Left lobe of liver (tissue), 2 donors: ENCODE measurements around the gene TESK2. TPM values are rescaled to one million over a fixed set of nuclear protein-coding genes. Genes with fewer than 3 reads are reported as not detected.

Experiments
- ATAC-seq: fragments of 200-7000 bp; cut with Tn5 transposase; one replicate; pipeline ENCODE4 v1.9.1; 2020; ENCODE audit warnings: mild to moderate bottlenecking, moderate library complexity
- DNase-seq: peaks from one replicate; pipeline ENCODE4 v3.0.0-alpha.2; 2020; ENCODE audit warnings: low spot score
- total RNA-seq: library from RNA; stranded (reverse); gene quantifications from one replicate; pipeline ENCODE4 v1.2.1, GENCODE V29; 2021
- donor health status: DM: no; HTN: no; CAD: no; lungs with moderate emphysema.
- donor health status: DM: no; HTN: yes; CAD: no.

TESK2 gene
- total RNA-seq, 1 donor from 2014 or later: 7.0 TPM

DNA sequence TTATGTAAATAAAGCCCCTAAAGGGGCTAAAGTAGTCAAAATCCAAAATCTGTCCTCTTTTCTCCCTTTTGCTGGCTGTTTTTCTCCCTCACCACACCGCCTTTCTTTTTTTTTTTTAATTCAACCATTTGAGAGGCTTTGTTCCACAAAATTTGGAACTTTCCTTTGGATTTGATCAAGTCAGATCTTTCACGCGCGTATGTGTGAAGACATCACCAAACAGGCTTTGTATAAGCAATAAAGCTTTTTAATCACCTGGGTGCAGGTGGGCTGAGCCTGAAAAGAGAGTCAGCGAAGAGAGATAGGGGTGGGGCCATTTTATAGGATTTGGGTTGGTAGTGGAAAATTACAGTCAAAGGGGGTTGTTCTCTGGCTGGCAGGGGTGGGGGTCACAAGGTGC, 169.5 kb downstream of the TESK2 start:
- ATAC-seq: no peak
- no peak for DNase-seq

DNA sequence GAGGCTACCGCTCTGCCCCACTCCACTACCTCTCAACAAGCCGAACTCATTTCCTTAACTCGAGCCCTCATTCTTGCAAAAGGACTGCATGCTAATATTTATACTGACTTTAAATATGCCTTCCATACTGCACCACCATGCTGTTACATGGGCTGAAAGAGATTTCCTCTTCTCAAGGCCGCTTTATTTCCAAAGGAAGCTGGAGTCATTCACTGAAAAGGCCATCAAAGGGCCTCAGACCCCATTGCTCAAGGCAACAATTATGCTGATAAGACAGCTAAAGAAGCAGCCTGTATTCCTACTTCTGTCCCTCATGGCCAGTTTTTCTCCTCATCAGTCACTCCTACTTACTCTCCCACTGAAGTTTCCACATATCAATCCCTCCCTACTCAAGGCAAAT, 171.2 kb downstream of the TESK2 start:
- DNase-seq (no peak), ATAC-seq (no peak)

DNA sequence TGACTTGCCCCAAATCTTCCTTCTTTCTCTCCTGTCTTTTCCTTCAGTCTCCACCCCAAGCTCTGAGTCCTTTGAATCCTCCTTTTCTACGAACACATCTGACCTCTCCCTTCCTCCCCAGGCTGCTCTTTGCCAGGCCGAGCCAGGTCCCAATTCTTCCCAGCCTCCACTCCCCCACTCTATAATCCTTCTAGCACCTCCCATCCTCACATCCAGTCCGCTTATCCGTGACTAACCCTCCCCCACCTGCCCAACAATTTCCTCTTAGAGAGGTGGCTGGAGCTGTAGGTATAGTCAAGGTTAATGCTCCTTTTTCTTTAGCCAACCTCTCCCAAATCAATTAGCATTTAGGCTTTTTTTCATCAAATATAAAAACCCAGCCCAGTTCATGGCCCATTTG, 173.8 kb downstream of the TESK2 start:
- no peak for ATAC-seq
- no peak for DNase-seq

DNA sequence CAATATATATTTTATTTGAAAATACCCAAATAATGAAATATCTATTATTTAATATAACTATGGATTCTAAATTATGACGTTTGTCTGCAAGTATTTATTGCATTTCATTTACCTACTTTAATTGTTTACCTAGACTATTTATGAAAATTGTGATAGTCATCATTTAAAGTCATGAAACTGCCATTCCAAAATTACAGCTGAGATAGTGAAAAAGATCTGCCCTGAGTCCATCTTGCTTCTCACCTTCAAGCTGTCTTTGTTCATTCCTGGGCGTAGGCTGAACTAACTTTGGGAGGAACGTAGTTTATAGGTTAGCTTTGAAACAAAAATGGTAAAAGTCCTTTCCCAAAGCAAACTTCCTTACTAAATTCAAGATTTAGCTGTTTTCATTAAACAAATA, 176.7 kb downstream of the TESK2 start:
- ATAC-seq (no peak), DNase-seq (no peak)

DNA sequence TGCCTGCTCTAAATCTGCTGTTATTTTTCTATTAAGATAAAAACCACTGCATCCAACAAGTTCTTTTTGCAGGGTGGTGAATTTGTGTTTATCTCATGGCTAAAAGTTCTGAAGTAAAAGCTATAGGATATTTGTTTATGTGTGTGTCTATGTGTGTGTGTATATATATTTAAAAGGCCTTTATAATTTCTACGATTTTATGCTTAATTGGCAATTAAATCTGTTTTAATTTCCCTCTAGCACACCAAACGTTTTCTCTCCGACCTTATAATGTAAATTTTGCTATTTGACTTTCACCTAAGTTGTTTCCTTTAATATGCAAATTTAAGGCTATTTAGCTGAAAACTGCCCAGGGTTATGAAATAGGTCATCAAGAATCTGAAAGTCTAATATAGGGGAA, 184.1 kb downstream of the TESK2 start:
- ATAC-seq: no peak
- no peak for DNase-seq

DNA sequence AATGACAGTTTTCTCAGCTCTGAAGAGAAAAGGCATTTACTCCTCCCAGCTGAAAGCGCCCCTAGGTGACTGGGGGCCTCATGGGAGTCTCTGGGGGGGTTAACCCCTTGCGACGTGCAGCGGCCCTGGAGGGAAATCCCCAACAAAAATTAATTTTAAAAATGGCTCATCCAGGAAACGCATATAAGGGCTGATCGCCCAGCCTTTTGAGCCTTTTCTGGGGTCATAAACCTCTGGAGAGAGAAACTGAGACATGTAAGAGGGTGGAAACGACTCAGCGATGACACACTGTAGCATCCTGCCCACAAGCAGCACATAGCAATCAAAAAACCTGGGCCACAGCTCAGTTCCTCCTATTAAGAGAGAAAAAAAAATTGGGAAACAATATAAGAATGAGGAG, 184.6 kb downstream of the TESK2 start:
- ATAC-seq (no peak), DNase-seq (no peak)

DNA sequence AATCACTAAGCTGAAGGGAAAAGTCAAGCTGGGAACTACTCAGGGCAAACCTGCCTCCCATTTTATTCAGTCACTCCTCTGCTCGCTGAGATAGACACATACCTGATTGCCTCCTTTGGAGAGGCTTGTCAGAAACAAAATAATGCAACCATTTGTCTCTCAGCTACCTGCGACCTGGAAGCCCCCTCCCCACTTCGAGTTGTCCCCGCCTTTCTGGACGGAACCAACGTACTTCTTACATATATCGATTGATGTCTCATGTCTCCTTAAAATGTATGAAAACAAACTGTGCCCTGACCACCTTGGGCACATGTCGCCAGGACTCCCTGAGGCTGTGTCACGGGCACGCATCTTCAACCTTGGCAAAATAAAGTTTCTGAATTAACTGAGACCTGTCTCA, 185.7 kb downstream of the TESK2 start:
- ATAC-seq (no peak), DNase-seq (no peak)

DNA sequence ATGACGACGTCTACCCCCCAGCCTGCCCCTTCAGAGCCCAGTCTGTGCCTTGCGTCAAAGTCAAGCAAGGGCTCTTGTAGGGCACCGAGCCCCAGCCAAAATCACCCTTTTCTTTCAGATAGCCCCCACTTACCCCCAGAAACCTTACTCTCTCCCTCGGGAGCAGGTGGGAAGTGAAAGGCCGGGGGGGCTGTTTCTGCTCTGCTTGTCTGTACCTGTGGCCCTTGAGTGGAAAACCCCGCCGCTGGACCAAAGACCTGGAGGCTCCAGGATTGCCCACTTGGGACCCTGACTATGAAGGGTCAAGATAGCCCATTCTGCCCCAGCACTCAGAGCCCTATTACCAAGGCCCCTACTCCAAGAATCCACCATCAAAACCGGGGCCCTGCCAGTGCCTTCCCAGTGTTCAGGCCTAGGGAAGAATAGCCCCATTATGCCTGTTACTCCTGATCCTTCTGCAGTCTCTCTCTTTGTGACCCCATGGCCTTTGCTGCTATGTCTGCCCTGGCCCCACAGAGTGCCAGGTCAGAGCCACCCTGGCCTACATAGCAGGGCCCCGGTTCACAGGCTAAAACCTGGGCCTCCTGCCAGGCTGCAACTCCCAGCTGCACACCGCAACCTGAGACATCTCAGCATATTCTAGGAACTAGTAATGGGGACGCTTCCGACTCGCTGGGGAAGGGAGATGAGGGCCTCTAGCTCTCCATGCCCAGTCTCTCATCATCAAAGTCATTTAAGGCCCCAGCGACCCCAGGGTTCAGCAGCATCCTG, 186.5 kb downstream of the TESK2 start:
- DNase-seq: peak; percentile 79
- ATAC-seq: peak; percentile 62

DNA sequence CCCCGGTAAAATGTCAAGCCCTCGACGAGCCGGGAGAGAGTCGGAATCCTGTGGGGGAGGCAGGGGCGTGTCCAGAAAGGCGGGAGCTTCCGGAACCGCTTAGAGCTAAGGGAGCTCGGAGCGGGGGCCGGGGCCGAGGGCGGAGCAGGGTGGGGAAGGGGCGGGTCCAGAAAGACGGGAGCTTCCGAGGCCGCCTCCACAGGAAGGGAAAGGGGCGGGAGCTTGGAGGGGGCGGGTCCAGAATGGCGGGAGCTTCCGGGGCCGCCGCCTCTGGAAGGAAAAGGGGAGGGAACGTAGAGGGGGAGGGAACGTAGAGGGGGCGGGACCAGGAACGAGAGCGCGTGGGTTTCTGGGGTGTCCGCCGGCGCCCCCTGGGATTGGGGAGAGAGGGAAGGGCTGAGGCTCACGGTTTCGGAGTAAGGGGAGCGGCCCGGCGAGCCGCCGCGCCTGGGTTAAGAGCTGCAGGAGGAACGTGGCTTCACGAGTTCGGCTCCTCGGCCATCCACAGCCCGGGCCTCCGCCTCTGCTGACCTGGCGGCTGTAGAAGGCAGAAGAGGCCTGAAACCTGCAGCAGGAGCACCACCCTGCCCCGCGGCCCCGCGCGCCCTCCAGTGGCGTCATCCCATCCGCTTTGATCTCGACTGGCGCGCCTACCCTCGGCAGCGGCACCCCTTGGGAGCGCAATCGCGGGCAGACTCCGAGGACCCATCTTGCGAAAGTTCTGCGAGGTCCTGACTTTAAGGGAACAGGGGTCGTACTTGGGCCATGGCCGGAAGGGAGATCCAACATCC, 187.2 kb downstream of the TESK2 start:
- ATAC-seq (peak; percentile 92), DNase-seq (peak; percentile 98)

DNA sequence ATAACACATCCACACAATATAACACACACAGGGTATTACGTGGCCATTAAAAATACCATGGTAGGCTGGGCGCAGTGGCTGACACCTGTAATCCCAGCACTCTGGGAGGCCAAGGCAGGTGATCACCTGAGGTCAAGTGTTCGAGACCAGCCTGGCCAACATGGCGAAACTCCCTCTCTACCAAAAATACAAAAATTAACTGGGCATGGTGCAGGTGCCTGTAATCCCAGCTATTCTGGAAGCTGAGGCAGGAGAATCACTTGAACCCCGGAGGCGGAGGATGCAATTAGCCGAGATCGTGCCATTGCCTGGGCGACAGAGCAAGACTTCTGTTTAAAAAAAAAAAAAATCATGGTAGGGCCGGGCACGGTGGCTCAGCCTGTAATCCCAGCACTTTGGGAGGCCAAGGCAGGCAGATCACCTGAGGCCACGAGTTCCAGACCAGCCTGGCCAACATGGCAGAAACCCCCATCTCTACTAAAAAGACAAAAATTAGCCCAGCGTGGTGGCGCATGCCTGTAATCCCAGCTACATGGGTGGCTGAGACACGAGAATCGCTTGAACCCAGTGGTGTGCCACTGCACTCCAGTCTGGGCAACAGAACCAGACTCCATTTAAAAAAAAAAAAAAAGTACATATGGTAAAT, 188.3 kb downstream of the TESK2 start:
- DNase-seq (no peak), ATAC-seq (no peak)

DNA sequence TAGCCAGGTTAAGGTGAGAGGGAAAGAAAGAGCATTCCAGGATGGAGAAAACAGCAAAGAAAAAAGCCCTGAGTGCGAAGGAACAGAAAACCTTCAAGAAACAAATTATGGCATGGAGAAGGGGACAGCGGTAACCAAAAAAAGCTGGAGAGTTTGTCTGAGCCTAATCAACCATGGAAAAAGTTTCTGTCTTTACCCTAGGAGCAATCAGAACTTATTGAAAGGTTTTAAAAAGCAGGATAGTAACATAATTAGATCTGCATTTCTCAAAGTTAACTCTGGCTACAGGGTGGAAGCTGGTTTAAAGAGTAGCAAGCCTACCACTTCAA, 190.3 kb downstream of the TESK2 start:
- no peak for DNase-seq
- ATAC-seq: no peak

DNA sequence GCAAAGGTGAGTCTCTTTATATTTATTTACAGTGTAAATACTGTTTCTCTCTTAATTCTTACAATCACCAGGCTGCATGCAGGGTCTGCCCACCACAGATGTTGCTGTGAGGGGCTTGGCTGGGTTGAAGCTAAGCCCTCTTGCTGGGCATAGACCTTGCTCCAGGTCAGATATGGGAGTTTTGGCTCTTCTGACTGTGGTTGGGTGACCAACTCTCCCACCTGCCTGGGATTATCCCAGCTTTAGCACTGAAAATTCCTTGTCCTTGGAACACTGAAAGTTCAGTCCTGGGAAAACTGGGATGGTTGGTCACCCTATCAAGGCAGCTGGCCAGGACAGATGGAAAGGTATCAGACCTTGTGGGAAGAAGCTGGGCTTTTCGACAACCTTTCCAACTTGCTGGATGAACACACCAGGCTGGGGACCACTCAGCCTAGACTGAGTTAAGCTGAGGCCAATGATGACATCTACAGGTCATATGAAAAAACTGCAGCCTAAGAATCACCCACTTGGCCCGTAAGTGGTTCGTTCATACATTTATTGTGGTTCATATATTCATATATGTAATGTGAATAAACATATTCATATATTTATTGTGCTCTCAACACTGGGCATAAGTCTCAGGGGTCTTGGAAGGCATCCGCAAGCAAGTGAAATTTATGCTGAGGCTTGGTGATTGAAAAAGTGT, 190.8 kb downstream of the TESK2 start:
- DNase-seq (no peak), ATAC-seq (no peak)

DNA sequence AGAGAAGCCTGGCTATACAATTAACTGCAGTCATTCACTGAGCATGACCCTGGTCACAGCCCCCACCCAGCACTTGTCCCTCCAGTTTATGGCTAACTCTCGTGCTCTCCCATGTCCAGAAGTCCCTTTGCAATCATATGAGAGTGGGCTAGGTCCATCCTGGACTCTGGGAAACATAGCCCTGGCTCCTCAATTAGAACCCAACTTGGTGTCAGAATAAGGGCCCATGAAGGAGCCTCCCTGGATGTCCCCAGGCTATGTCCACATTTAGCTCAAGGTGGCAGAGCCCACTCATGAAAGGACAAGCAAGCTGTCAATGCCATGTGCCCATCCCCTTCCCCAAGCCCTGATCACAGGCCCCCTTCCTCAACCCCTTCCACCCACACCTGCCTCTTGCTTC, 191.7 kb downstream of the TESK2 start:
- no peak for ATAC-seq
- DNase-seq: no peak

DNA sequence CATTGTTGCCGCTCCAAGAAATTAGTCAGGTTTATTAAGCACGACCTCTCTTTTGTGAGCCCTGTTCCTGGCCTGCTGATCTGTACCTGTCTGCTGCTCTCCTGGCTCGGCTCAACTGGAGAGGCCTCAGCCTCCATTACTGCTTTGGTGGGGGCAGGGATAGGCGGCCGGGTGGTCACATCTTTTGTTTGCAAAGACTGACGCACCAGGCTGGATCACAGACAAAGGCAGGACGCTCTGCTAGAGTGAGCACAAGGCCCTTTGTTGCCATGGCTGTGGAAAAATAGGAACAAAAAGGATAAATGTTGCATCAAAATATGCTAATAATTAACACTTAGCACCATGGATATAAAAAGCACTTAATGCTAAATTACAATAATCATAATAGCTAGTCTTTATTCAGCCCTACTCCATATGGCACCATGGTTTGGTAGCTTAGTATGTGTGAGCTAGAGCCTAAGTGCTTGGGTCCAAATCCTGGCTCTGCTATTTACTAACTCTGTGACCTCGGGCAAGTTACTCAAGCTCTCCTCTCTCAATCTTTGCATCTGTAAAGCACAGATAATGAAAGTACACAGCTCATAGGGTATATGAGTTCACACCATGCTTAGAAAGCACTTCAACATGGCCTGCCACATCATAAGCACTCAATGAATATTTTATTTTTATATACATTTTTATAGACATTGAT, 193.2 kb downstream of the TESK2 start:
- DNase-seq (no peak), ATAC-seq (peak; percentile 90)

Other genes starting within 250 kb of the TESK2 start
- gene HPDL, start 164.3 kb downstream of the TESK2 start, total RNA-seq: not detected
- 4.3 TPM for gene TOE1, start 151.0 kb downstream of the TESK2 start, total RNA-seq
- gene MUTYH, start 150.7 kb downstream of the TESK2 start, total RNA-seq: 11.8 TPM
- 2.1 TPM for gene CCDC163, start 8.9 kb upstream of the TESK2 start, total RNA-seq
- 32.3 TPM for gene MMACHC, start 9.1 kb upstream of the TESK2 start, total RNA-seq
- gene PRDX1, start 30.7 kb upstream of the TESK2 start, total RNA-seq: 320 TPM
- 310 TPM for gene AKR1A1, start 59.7 kb upstream of the TESK2 start, total RNA-seq
- gene NASP, start 92.9 kb upstream of the TESK2 start, total RNA-seq: 28.2 TPM
- gene CCDC17, start 132.9 kb upstream of the TESK2 start, total RNA-seq: 2.7 TPM
- 76.2 TPM for gene GPBP1L1, start 195.4 kb upstream of the TESK2 start, total RNA-seq
- gene TMEM69, start 197.0 kb upstream of the TESK2 start, total RNA-seq: 6.5 TPM